CD8-positive, alpha-beta memory T cell (primary cell): ENCODE data around the gene PDCD4. TPM values are rescaled to one million over a fixed set of nuclear protein-coding genes. Genes with fewer than 3 reads are reported as not detected.

Experiments
- CTCF ChIA-PET: fragments of 350-600 bp; sonication (Branson Sonifier 250); formaldehyde crosslinking; loops from one replicate; lab custom pipeline; 2021; ENCODE audit warnings: antibody characterized with exemption; lab: Charles Lee
- POLR2A ChIA-PET: fragments of 350-600 bp; sonication (Branson Sonifier 250); formaldehyde crosslinking; loops from one replicate; lab custom pipeline; 2021; ENCODE audit warnings: antibody characterized with exemption; lab: Charles Lee
- DNase-seq, 5 donors: peaks; one replicate each; pipeline versions ENCODE4 v3.0.0 to v3.0.0-alpha.2; 2020 to 2022; ENCODE audit warnings: mixed read lengths in 1 of 5
- H3K27ac ChIP-seq: one replicate; pipeline ENCODE4 v1.7.0; 2013; ENCODE audit warnings: low read depth, mild to moderate bottlenecking, low read length, moderate library complexity
- H3K27me3 ChIP-seq: 2 replicates; pipeline ENCODE4 v1.7.0; 2013; ENCODE audit warnings: low read length, mild to moderate bottlenecking; ENCODE audit not compliant: insufficient read depth, poor library complexity, severe bottlenecking
- H3K36me3 ChIP-seq: 2 replicates; pipeline ENCODE4 v1.7.0; 2013; ENCODE audit warnings: mild to moderate bottlenecking, low read length, moderate library complexity; ENCODE audit not compliant: insufficient read depth
- H3K4me1 ChIP-seq: 2 replicates; pipeline ENCODE4 v1.7.0; 2013; ENCODE audit warnings: mild to moderate bottlenecking, low read length, moderate library complexity; ENCODE audit not compliant: insufficient read depth
- H3K4me3 ChIP-seq: 2 replicates; pipeline ENCODE4 v1.7.0; 2013; ENCODE audit warnings: mild to moderate bottlenecking, low read length
- H3K9me3 ChIP-seq: 2 replicates; pipeline ENCODE4 v1.7.0; 2013; ENCODE audit warnings: mild to moderate bottlenecking, low read length
- H3K27ac Mint-ChIP-seq, 8 donors: one replicate each; pipeline ENCODE4 v1.8.0; 2020 to 2021; ENCODE audit warnings: mixed read lengths in 8 of 8, mild to moderate bottlenecking in 6 of 8, inconsistent platforms in 3 of 8, moderate library complexity in 3 of 8
- H3K27me3 Mint-ChIP-seq, 2 donors: one replicate each; pipeline ENCODE4 v1.8.0; 2020 to 2021; ENCODE audit warnings: mixed read lengths in 2 of 2, mild to moderate bottlenecking in 1 of 2, moderate library complexity in 1 of 2
- H3K36me3 Mint-ChIP-seq, 3 donors: one replicate each; pipeline ENCODE4 v1.8.0; 2020 to 2021; ENCODE audit warnings: mixed read lengths in 3 of 3, inconsistent platforms in 1 of 3, mild to moderate bottlenecking in 1 of 3
- H3K4me1 Mint-ChIP-seq, 3 donors: one replicate each; pipeline ENCODE4 v1.8.0; 2020 to 2021; ENCODE audit warnings: mixed read lengths in 3 of 3, inconsistent platforms in 1 of 3, mild to moderate bottlenecking in 1 of 3
- H3K4me3 Mint-ChIP-seq, 7 donors: one replicate each; pipeline ENCODE4 v1.8.0; 2020 to 2021; ENCODE audit warnings: mixed read lengths in 7 of 7, mild to moderate bottlenecking in 6 of 7, moderate library complexity in 4 of 7, inconsistent platforms in 2 of 7
- H3K9me3 Mint-ChIP-seq, 5 donors: one replicate each; pipeline ENCODE4 v1.8.0; 2020 to 2022; ENCODE audit warnings: mixed read lengths in 5 of 5, mild to moderate bottlenecking in 3 of 5, moderate library complexity in 2 of 5, inconsistent platforms in 1 of 5
- polyA plus RNA-seq: library from polyadenylated mRNA; unstranded; fragments of 300-500 nt; fragmentation: Illumina TruSeq; gene quantifications from one replicate; pipeline ENCODE4 v1.2.3, GENCODE V29; 2021
- total RNA-seq, 2 experiments: library from RNA; stranded (reverse); gene quantifications; one replicate each; pipeline ENCODE4 v1.2.3, GENCODE V29; 2021

Gene PDCD4
- total and polyA plus RNA-seq, 3 experiments from 2014 or later = 88.4 to 540 (median 96.1) TPM

GRCh38 chr10:110851020-110851612 is 20.6 kb upstream of the PDCD4 start:
- no peak for DNase-seq
- Histone ChIP-seq H3K9me3 (no peaks in the 10 kb centered on the region), H3K4me1 (peaks cover 74% of the 10 kb centered on the region), H3K27ac (no peak overlapping the region), H3K27me3 (no peaks in the 10 kb centered on the region), H3K36me3 (no peaks in the 10 kb centered on the region), H3K4me3 (no peak overlapping the region)
- POLR2A ChIA-PET = interaction anchor here (1.1 to 1.9 kb wide), 5 partner anchors 9 to 36 kb away, joined by 3 to 7 read pairs (median 5); no protein-coding TSS in a partner anchor
- H3K27ac Mint-ChIP-seq = peak overlapping the region; percentile 45 to 89 (median 74)
- CTCF ChIA-PET = interaction anchor here (0.9 to 2.3 kb wide), 5 partner anchors 7 to 22 kb away, joined by 3 to 7 read pairs (median 6); no protein-coding TSS in a partner anchor
- no peaks in the 10 kb centered on the region for H3K27me3 Mint-ChIP-seq
- H3K36me3 Mint-ChIP-seq = no peaks in the 10 kb centered on the region
- peak overlapping the region in 6 of 7 donors; percentile 63 to 84 (median 74) for H3K4me3 Mint-ChIP-seq
- H3K4me1 Mint-ChIP-seq = peaks cover 86 to 97% (median 93%) of the 10 kb centered on the region in 3 donors
- H3K9me3 Mint-ChIP-seq = no peaks in the 10 kb centered on the region

GRCh38 chr10:110852255-110852896 is 19.4 kb upstream of the PDCD4 start:
- Histone ChIP-seq H3K4me1 (peaks cover 75% of the 10 kb centered on the region), H3K27me3 (no peaks in the 10 kb centered on the region), H3K27ac (no peak overlapping the region), H3K9me3 (no peaks in the 10 kb centered on the region), H3K36me3 (no peaks in the 10 kb centered on the region), H3K4me3 (no peak overlapping the region)
- no peaks in the 10 kb centered on the region for H3K36me3 Mint-ChIP-seq
- no peaks in the 10 kb centered on the region for H3K9me3 Mint-ChIP-seq
- ChIA-PET CTCF (interaction anchor here (0.7 to 2.3 kb wide), 8 partner anchors 10 to 50 kb away, joined by 3 to 6 read pairs (median 4); no protein-coding TSS in a partner anchor), POLR2A (interaction anchor here (0.8 to 1.9 kb wide), 5 partner anchors 10 to 35 kb away, joined by 3 to 7 read pairs (median 5); no protein-coding TSS in a partner anchor)
- H3K4me1 Mint-ChIP-seq = peaks cover 80 to 90% (median 89%) of the 10 kb centered on the region in 3 donors
- DNase-seq = no peak
- H3K27ac Mint-ChIP-seq = peak overlapping the region in 7 of 8 donors; percentile 14 to 87 (median 77)
- peak overlapping the region; percentile 3 to 72 (median 57) for H3K4me3 Mint-ChIP-seq
- H3K27me3 Mint-ChIP-seq = no peaks in the 10 kb centered on the region

GRCh38 chr10:110852947-110853346 is 18.8 kb upstream of the PDCD4 start:
- Mint-ChIP-seq H3K9me3 (no peaks in the 10 kb centered on the region), H3K27ac (peak overlapping the region; percentile 14 to 87 (median 72)), H3K4me1 (peaks cover 84 to 90% (median 89%) of the 10 kb centered on the region in 3 donors), H3K4me3 (peak overlapping the region; percentile 3 to 72 (median 57)), H3K27me3 (no peaks in the 10 kb centered on the region), H3K36me3 (no peaks in the 10 kb centered on the region)
- peaks cover 81% of the 10 kb centered on the region for H3K4me1 ChIP-seq
- H3K27ac ChIP-seq = no peak overlapping the region
- H3K36me3 ChIP-seq = no peaks in the 10 kb centered on the region
- POLR2A ChIA-PET = interaction anchor here (0.8 to 1.9 kb wide), 4 partner anchors 11 to 20 kb away, joined by 3 to 7 read pairs (median 6); no protein-coding TSS in a partner anchor
- H3K27me3 ChIP-seq = no peaks in the 10 kb centered on the region
- H3K4me3 ChIP-seq = no peak overlapping the region
- H3K9me3 ChIP-seq = no peaks in the 10 kb centered on the region
- no peak for DNase-seq
- CTCF ChIA-PET = interaction anchor here (0.7 to 2.3 kb wide), 7 partner anchors 10 to 50 kb away, joined by 3 to 6 read pairs (median 4); no protein-coding TSS in a partner anchor

GRCh38 chr10:110853921-110854605 is 17.7 kb upstream of the PDCD4 start:
- Histone ChIP-seq H3K9me3 (no peaks in the 10 kb centered on the region), H3K27ac (no peak overlapping the region), H3K36me3 (no peaks in the 10 kb centered on the region), H3K4me1 (peaks cover 86% of the 10 kb centered on the region), H3K4me3 (no peak overlapping the region), H3K27me3 (no peaks in the 10 kb centered on the region)
- Mint-ChIP-seq H3K9me3 (no peaks in the 10 kb centered on the region), H3K4me1 (peaks cover 85 to 90% (median 90%) of the 10 kb centered on the region in 3 donors), H3K27ac (peak overlapping the region in 7 of 8 donors; percentile 4 to 88 (median 75)), H3K27me3 (no peaks in the 10 kb centered on the region), H3K4me3 (peak overlapping the region in 6 of 7 donors; percentile 1 to 49 (median 30)), H3K36me3 (no peaks in the 10 kb centered on the region)
- ChIA-PET POLR2A (interaction anchor here (0.5 kb wide), 1 partner anchor 58 kb away, joined by 5 read pairs; no protein-coding TSS in a partner anchor), CTCF (interaction anchor here (1.0 to 1.7 kb wide), 2 partner anchors 19 to 50 kb away, joined by 4 read pairs; no protein-coding TSS in a partner anchor)
- no peak for DNase-seq

- Histone ChIP-seq H3K4me1 (peaks cover 90% of the 10 kb centered on the region), H3K4me3 (peak overlapping the region; percentile 23), H3K36me3 (no peaks in the 10 kb centered on the region), H3K27me3 (no peaks in the 10 kb centered on the region), H3K27ac (no peak overlapping the region), H3K9me3 (no peaks in the 10 kb centered on the region)
- Mint-ChIP-seq H3K36me3 (peaks cover 0 to 1% (median 0%) of the 10 kb centered on the region in 3 donors), H3K27ac (peak overlapping the region; percentile 82 to 98 (median 90)), H3K4me3 (peak overlapping the region; percentile 37 to 79 (median 57)), H3K27me3 (no peaks in the 10 kb centered on the region), H3K4me1 (peaks cover 86 to 91% (median 90%) of the 10 kb centered on the region in 3 donors), H3K9me3 (no peaks in the 10 kb centered on the region)
- CTCF ChIA-PET = interaction anchor here (0.9 to 2.2 kb wide), 12 partner anchors 7 to 111 kb away, joined by 3 to 11 read pairs (median 5); partner anchors contain the start of gene PDCD4
- DNase-seq = peak in 1 of 5 donors; percentile 24
- POLR2A ChIA-PET = interaction anchor here (1.0 to 5.3 kb wide), 3 partner anchors 15 to 54 kb away, joined by 3 to 54 read pairs (median 8); partner anchors contain the start of gene PDCD4
Measured at GRCh38 chr10:110857265-110858171, 14.2 kb upstream of the PDCD4 start.

GRCh38 chr10:110858297-110858934 is 13.3 kb upstream of the PDCD4 start:
- H3K27ac ChIP-seq = no peak overlapping the region

More at GRCh38 chr10:110858297-110858934, 13.3 kb upstream of the PDCD4 start:
- peak overlapping the region; percentile 15 to 79 (median 47) for H3K4me3 Mint-ChIP-seq
- H3K4me1 Mint-ChIP-seq = peaks cover 86 to 91% (median 90%) of the 10 kb centered on the region in 3 donors
- Histone ChIP-seq H3K4me3 (no peak overlapping the region), H3K36me3 (no peaks in the 10 kb centered on the region), H3K9me3 (no peaks in the 10 kb centered on the region), H3K4me1 (peaks cover 90% of the 10 kb centered on the region), H3K27me3 (no peaks in the 10 kb centered on the region)
- H3K9me3 Mint-ChIP-seq = no peaks in the 10 kb centered on the region
- peaks cover 0 to 1% (median 0%) of the 10 kb centered on the region in 3 donors for H3K36me3 Mint-ChIP-seq
- peak overlapping the region; percentile 82 to 98 (median 90) for H3K27ac Mint-ChIP-seq
- CTCF ChIA-PET = interaction anchor here (0.6 to 3.8 kb wide), 11 partner anchors 8 to 112 kb away, joined by 3 to 22 read pairs (median 6); partner anchors contain the start of gene PDCD4
- POLR2A ChIA-PET = interaction anchor here (0.6 to 5.3 kb wide), 3 partner anchors 14 to 617 kb away, joined by 3 to 54 read pairs (median 7); partner anchors contain the start of gene PDCD4
- no peaks in the 10 kb centered on the region for H3K27me3 Mint-ChIP-seq
- no peak for DNase-seq
